LNCAP (cell line): ENCODE data around the gene ANGPTL5.

ENCODE experiments used
- CTCF ChIP-seq: fragments of 450-650 bp; IDR thresholded peaks from 2 replicates; pipeline ENCODE4 v1.5.1; 2017; ENCODE audit warnings: mild to moderate bottlenecking

Gene ANGPTL5

GRCh38 chr11:101940901-101941520 is 24.7 kb upstream of the ANGPTL5 start:
- no peak for TF ChIP-seq CTCF

DNA sequence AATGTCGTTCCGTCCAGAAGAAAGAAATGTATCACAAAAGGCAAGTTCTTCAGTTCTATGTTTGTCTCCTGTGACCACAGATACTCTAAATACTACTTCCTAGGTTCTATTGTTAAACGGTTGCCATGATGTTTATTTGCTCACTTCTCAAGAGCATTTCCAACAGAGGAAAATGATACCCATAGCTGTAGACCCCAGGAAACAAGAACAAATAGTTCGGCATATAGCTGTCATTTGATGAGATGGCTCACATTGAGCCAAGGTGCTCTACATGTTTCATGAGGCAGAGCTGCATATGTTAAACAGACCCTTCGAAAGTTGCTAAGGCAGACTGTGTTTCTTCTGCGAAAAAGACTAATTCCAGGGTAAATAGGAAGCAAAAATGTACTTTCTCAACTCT is 15.4 kb upstream of the ANGPTL5 start:
- TF ChIP-seq CTCF = no peak

GRCh38 chr11:101929294-101929915 is 13.1 kb upstream of the ANGPTL5 start:
- TF ChIP-seq CTCF = no peak

DNA sequence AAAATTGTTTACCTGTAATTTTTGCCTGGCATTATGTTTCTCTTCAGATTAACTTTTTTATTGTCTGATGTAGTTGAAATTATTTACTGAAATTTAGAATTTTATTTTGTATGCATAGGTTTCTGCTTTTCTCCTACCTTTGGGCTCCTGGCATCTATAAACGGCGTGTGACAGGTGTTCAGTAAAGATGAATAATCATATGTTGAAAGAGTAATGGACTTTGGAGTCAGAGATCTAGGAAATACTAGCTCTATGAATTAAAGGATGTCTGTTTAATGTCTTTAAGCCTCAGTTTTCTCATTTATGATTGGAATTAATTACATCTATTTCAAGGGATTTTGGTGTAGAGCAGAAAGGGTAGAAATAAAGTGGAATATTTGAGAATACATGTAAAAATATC is 7.2 kb upstream of the ANGPTL5 start:
- TF ChIP-seq CTCF = no peak

- TF ChIP-seq CTCF = no peak
These were observed 4.7 kb upstream of the ANGPTL5 start for GRCh38 chr11:101920992-101921391.

- no peak for TF ChIP-seq CTCF
These were observed 904 bp upstream of the ANGPTL5 start for GRCh38 chr11:101917226-101917625.

DNA sequence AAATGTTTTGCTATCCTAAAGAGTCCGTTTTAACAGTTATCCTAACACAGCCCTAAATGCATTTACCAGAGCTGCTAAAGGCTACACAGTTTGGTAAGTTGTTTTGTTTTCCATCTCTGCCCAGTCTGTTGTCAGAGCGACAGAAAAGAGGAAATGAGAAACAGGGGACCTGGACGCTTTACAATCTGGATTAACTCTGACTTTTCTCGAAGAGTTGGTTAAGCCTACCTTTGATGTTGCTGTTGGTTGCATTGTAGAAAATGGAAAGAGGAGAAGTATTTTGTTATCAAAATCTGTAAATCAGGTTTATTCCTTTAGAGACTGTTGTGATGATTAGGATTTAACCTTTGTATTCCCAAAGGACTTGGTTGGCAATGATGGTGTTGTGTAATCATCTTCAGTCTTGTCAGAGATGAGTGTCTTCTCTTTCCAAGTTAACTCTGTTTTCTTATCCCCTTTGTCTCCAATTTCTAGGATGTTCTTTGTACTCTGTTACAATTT is 481 bp downstream of the ANGPTL5 start:
- no peak for TF ChIP-seq CTCF
